ENCODE data around the gene ZNF778.
"Not testable (repeated sequence)": the region's sequence is repeated elsewhere in the genome, so short reads cannot be mapped to it uniquely, and the experiment has no call there.

Gene ZNF778

DNA sequence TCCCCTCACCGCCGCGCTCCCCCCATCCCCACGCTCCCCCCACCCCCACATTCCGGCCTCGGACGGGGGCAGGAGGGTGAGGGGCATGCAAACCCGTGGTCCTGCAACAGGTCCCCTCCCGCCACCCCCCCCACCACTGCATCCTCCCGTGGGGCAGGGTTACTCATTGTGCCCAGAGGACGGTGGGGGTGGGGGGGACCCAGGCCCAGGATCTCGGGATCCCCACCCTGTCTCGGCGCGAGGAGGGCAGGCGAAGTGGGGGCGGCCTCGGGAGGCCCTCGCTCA, 25.7 kb upstream of the ZNF778 start:
- no peaks in the 10 kb centered on the region for H3K9me3 ChIP-seq (ENCODE audit: insufficient read depth, low read length)
- H3K9ac ChIP-seq (ENCODE audit: low read length): no peak overlapping the region
- no peak overlapping the region for H3K27ac ChIP-seq (ENCODE audit: low read depth, low read length)
- no peaks in the 10 kb centered on the region for H3K9me2 ChIP-seq (replicated peaks; ENCODE audit: insufficient read depth, low read length)
- H4K20me1 ChIP-seq (ENCODE audit: low read depth, low read length): no peaks in the 10 kb centered on the region
- no peaks in the 10 kb centered on the region for H3K79me2 ChIP-seq (ENCODE audit: insufficient read depth, low read length)
- peak overlapping the region; percentile 41 for H3K4me2 ChIP-seq (ENCODE audit: low read depth, low read length, poor library complexity, severe bottlenecking)
- H3K27me3 ChIP-seq (ENCODE audit: low read length): no peaks in the 10 kb centered on the region
- no peak overlapping the region for H3K4me3 ChIP-seq (ENCODE audit: insufficient read depth, low read length, poor library complexity, severe bottlenecking)
- TF ChIP-seq EZH2phosphoT487 (conservative IDR thresholded peaks at IDR 0.05; ENCODE audit: low read length) (no peak), CTCF (IDR thresholded peaks at IDR 0.05; ENCODE audit: insufficient read depth, low read length, poor library complexity, severe bottlenecking) (no peak)
- H2AFZ ChIP-seq (ENCODE audit: low read depth, low read length, severe bottlenecking): no peak overlapping the region
- H3K36me3 ChIP-seq (ENCODE audit: low read length): no peaks in the 10 kb centered on the region
- H3F3A ChIP-seq (ENCODE audit: insufficient read depth): 0 out of 2 replicates have a peak, but pooled peaks cover 3% of the 10 kb centered on the region

GRCh38 chr16:89192186-89192955, 25.1 kb upstream of the ZNF778 start:
- H3K9me3 ChIP-seq (ENCODE audit: insufficient read depth, low read length); H3K9ac ChIP-seq (ENCODE audit: low read length); H3K27ac ChIP-seq (ENCODE audit: low read depth, low read length); H4K20me1 ChIP-seq (ENCODE audit: low read depth, low read length); H3K27me3 ChIP-seq (ENCODE audit: low read length); H2AFZ ChIP-seq (ENCODE audit: low read depth, low read length, severe bottlenecking); H3K36me3 ChIP-seq (ENCODE audit: low read length); H3K9me2 ChIP-seq (replicated peaks; ENCODE audit: insufficient read depth, low read length); H3K79me2 ChIP-seq (ENCODE audit: insufficient read depth, low read length); H3F3A ChIP-seq (ENCODE audit: insufficient read depth): not testable (repeated sequence)
- H3K4me2 ChIP-seq (ENCODE audit: low read depth, low read length, poor library complexity, severe bottlenecking): peak overlapping the region; percentile 41
- peak overlapping the region; percentile 34 for H3K4me3 ChIP-seq (ENCODE audit: insufficient read depth, low read length, poor library complexity, severe bottlenecking)

DNA sequence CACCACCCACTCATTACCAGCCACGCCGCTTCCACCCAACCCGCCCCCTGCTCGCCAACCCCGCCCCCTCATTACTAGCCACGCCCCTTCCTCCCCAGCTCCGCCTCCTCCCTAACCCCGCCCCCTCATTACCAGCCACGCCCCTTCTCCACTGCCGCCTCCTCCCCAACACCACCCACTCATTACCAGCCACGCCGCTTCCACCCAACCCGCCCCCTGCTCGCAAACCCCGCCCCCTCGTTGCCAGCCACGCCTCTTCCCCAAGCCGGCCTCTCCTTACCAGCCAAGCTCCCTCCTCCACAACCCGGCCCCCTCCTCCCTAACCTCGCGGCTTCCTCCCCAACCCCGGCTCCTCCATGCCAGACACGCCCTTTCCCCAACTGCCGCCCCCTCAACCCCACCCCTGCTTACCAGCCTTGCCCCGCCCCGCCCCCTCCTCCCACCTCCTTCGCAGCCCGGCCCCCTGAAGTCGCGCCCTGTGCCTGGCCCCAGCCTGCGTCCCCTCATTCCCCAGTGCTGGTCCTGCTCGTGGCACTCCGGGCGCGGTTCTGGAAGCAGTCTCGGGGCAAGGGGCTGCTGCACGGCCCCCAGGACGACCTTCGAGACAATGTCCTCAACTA, 24.4 kb upstream of the ZNF778 start:
- Histone ChIP-seq H3K4me2 (ENCODE audit: low read depth, low read length, poor library complexity, severe bottlenecking) (no peak overlapping the region), H3K9ac (ENCODE audit: low read length) (no peak overlapping the region), H3K27me3 (ENCODE audit: low read length) (no peaks in the 10 kb centered on the region), H3F3A (ENCODE audit: insufficient read depth) (0 out of 2 replicates have a peak, but pooled peaks cover 3% of the 10 kb centered on the region), H3K36me3 (ENCODE audit: low read length) (no peaks in the 10 kb centered on the region), H4K20me1 (ENCODE audit: low read depth, low read length) (no peaks in the 10 kb centered on the region), H3K9me2 (replicated peaks; ENCODE audit: insufficient read depth, low read length) (no peaks in the 10 kb centered on the region), H3K4me3 (ENCODE audit: insufficient read depth, low read length, poor library complexity, severe bottlenecking) (no peak overlapping the region), H3K27ac (ENCODE audit: low read depth, low read length) (no peak overlapping the region), H3K79me2 (ENCODE audit: insufficient read depth, low read length) (no peaks in the 10 kb centered on the region), H2AFZ (ENCODE audit: low read depth, low read length, severe bottlenecking) (no peak overlapping the region), H3K9me3 (ENCODE audit: insufficient read depth, low read length) (no peaks in the 10 kb centered on the region)
- no peak for TF ChIP-seq CTCF (IDR thresholded peaks at IDR 0.05; ENCODE audit: insufficient read depth, low read length, poor library complexity, severe bottlenecking)
- no peak for TF ChIP-seq EZH2phosphoT487 (conservative IDR thresholded peaks at IDR 0.05; ENCODE audit: low read length)

- Histone ChIP-seq H3F3A (ENCODE audit: insufficient read depth) (0 out of 2 replicates have a peak, but pooled peaks cover 3% of the 10 kb centered on the region), H3K9me2 (replicated peaks; ENCODE audit: insufficient read depth, low read length) (no peaks in the 10 kb centered on the region), H2AFZ (ENCODE audit: low read depth, low read length, severe bottlenecking) (no peak overlapping the region), H3K4me3 (ENCODE audit: insufficient read depth, low read length, poor library complexity, severe bottlenecking) (no peak overlapping the region), H3K27me3 (ENCODE audit: low read length) (no peaks in the 10 kb centered on the region), H3K9ac (ENCODE audit: low read length) (no peak overlapping the region), H3K79me2 (ENCODE audit: insufficient read depth, low read length) (no peaks in the 10 kb centered on the region), H4K20me1 (ENCODE audit: low read depth, low read length) (no peaks in the 10 kb centered on the region), H3K27ac (ENCODE audit: low read depth, low read length) (no peak overlapping the region), H3K9me3 (ENCODE audit: insufficient read depth, low read length) (no peaks in the 10 kb centered on the region), H3K4me2 (ENCODE audit: low read depth, low read length, poor library complexity, severe bottlenecking) (no peak overlapping the region), H3K36me3 (ENCODE audit: low read length) (no peaks in the 10 kb centered on the region)
- TF ChIP-seq EZH2phosphoT487 (conservative IDR thresholded peaks at IDR 0.05; ENCODE audit: low read length) (no peak), CTCF (IDR thresholded peaks at IDR 0.05; ENCODE audit: insufficient read depth, low read length, poor library complexity, severe bottlenecking) (no peak)
Observed at GRCh38 chr16:89193576-89194293, 23.8 kb upstream of the ZNF778 start.
